Central memory CD8-positive, alpha-beta T cell (primary cell): ENCODE measurements around the gene IL33.

Experiments used
- ATAC-seq: fragments of 150-1000 bp; cut with Tn5 transposase; replicated peaks from 2 replicates; pipeline ENCODE4 v1.10.0; 2022; ENCODE audit warnings: mild to moderate bottlenecking, moderate FRiP score, moderate number of reproducible peaks; ENCODE audit not compliant: poor library complexity, severe bottlenecking; ENCODE audit errors: extremely low read depth
- DNase-seq, 2 donors: peaks; one replicate each; pipeline ENCODE4 v3.0.0; 2021; ENCODE audit warnings: low spot score in 2 of 2
- H3K27ac Mint-ChIP-seq: one replicate; pipeline ENCODE4 v1.8.0; 2022; ENCODE audit warnings: low read depth, mild to moderate bottlenecking, moderate library complexity, mixed read lengths
- H3K27me3 Mint-ChIP-seq: one replicate; pipeline ENCODE4 v1.8.0; 2022; ENCODE audit warnings: mixed read lengths
- H3K36me3 Mint-ChIP-seq: one replicate; pipeline ENCODE4 v1.8.0; 2022; ENCODE audit warnings: mild to moderate bottlenecking, moderate library complexity, mixed read lengths; ENCODE audit not compliant: insufficient read depth
- H3K4me1 Mint-ChIP-seq: one replicate; pipeline ENCODE4 v1.8.0; 2022; ENCODE audit warnings: mixed read lengths
- H3K4me3 Mint-ChIP-seq: one replicate; pipeline ENCODE4 v1.8.0; 2022; ENCODE audit warnings: mild to moderate bottlenecking, moderate library complexity, mixed read lengths
- H3K9me3 Mint-ChIP-seq: one replicate; pipeline ENCODE4 v1.8.0; 2022; ENCODE audit warnings: mixed read lengths

Gene IL33

DNA sequence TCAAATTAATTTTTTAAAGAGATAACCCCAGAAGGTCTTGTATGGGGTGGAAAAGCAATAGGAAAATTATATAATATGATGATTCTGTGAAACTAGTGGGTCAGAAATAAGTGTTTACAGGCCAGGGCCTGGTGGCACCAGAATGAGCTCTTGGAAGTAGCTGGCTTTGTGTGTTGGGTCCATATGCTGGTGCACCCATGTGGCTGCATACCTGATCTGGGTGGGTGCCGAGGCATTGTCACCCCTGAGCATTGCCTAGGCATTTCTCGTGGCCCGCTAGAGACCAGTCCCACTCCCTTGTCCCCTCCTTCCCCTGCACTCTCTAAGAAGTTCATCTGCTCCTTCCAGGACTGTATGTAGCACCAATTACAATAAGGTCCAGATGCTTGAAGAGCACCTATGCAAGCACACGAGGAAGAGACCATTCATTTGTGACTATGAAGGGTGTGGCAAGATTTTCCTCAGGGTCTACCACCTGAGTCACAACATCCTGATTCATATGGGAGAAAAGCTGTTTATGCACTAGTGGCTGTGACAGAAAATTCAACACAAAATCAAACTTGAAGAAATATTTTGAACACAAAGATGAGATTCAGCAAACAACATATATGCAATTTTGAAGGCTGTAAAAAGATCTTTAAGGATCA, 19.8 kb upstream of the IL33 start:
- no peak overlapping the region for H3K4me3 Mint-ChIP-seq
- no peak overlapping the region for H3K27ac Mint-ChIP-seq
- no peaks in the 10 kb centered on the region for H3K4me1 Mint-ChIP-seq
- no peak for ATAC-seq
- DNase-seq, result no peak
- peaks cover 79% of the 10 kb centered on the region for H3K27me3 Mint-ChIP-seq
- H3K36me3 Mint-ChIP-seq, result peaks cover 2% of the 10 kb centered on the region
- H3K9me3 Mint-ChIP-seq, result no peaks in the 10 kb centered on the region

DNA sequence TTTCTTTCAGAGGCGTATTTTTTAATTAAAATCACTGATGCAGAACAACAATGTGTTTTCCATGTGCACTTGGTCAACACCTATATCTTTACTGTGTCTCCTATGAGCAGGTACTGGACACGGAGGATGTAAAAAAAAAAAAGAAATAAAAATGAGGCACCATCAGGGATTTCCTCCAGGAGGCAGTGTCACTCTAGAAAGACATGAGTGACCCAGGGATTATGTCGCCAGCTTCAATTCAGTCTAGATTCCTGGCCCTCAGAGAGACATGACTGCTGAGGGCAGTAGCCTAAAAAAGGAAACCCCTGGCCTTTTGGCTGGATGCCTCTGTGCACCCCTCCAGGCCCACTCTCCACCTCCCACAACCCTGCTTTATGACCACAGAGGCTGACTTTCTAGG, 18.3 kb upstream of the IL33 start:
- Mint-ChIP-seq H3K4me3 (no peak overlapping the region), H3K9me3 (no peaks in the 10 kb centered on the region), H3K4me1 (no peaks in the 10 kb centered on the region), H3K36me3 (peaks cover 2% of the 10 kb centered on the region), H3K27ac (no peak overlapping the region), H3K27me3 (peaks cover 68% of the 10 kb centered on the region)
- no peak for DNase-seq
- ATAC-seq, result no peak

DNA sequence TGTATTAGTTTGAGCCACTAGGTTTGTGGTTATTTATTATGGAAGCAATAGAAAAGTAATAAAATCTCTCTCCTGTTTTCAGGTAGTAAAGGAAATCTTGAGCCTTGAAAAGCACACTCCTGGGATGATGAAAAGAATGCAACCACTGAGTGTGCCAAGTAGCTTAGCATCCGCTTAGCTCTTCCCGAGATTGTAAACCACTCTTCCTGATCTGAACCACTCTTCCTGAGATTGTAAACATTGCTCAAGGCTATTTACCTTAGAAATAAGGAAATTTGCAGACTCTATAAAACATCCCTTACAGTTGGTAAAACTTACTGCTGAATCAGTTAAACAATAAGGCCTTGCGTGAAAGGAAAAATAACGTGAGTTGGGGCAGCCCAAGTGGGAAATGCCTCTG, 17.4 kb upstream of the IL33 start:
- DNase-seq (no peak), ATAC-seq (no peak)
- peaks cover 2% of the 10 kb centered on the region for H3K36me3 Mint-ChIP-seq
- H3K4me1 Mint-ChIP-seq, result no peaks in the 10 kb centered on the region
- no peak overlapping the region for H3K27ac Mint-ChIP-seq
- peaks cover 60% of the 10 kb centered on the region for H3K27me3 Mint-ChIP-seq
- no peak overlapping the region for H3K4me3 Mint-ChIP-seq
- no peaks in the 10 kb centered on the region for H3K9me3 Mint-ChIP-seq

DNA sequence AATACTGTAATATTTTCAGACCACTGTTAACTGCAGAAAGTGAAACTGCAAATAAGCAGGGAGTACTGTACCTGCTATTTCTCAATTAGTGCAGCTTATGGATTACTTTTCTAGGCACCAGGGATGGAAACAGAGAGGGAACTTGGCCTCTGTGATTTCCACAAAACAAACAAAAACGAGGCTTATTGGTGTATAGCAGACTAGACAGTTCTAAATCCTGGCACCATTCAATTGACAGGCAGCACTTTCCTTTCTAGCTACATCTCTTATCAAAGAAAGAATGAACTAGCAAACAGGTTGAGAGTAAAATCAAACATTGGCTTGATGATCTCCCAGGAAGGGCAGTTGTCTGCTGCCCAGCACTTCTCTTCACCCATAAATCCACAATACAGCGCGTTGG, 16.0 kb upstream of the IL33 start:
- no peaks in the 10 kb centered on the region for H3K9me3 Mint-ChIP-seq
- H3K4me3 Mint-ChIP-seq, result no peak overlapping the region
- H3K36me3 Mint-ChIP-seq, result peaks cover 2% of the 10 kb centered on the region
- no peak for ATAC-seq
- peaks cover 64% of the 10 kb centered on the region for H3K27me3 Mint-ChIP-seq
- H3K4me1 Mint-ChIP-seq, result no peaks in the 10 kb centered on the region
- no peak overlapping the region for H3K27ac Mint-ChIP-seq
- no peak for DNase-seq

DNA sequence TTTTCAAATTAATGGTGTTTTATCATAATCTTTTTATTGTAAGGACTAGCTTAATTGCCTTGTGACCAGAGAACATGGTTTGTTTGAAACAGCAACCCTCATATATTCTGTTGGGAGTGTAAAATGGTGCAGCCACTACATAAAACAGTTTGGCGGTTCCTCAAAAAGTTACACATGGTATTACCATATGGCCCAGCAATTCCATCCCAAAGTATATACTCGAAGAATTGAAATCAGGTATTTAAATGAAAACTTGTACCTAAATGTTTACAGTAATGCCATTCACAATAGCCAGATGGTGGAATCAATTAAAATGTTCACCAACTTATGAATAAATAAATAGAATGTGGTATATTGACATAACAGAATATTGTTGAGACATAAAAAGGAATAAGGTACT, 14.8 kb upstream of the IL33 start:
- H3K4me3 Mint-ChIP-seq, result no peak overlapping the region
- peaks cover 6% of the 10 kb centered on the region for H3K9me3 Mint-ChIP-seq
- no peaks in the 10 kb centered on the region for H3K4me1 Mint-ChIP-seq
- peaks cover 2% of the 10 kb centered on the region for H3K36me3 Mint-ChIP-seq
- no peak for ATAC-seq
- H3K27me3 Mint-ChIP-seq, result peaks cover 66% of the 10 kb centered on the region
- H3K27ac Mint-ChIP-seq, result no peak overlapping the region
- DNase-seq, result no peak

DNA sequence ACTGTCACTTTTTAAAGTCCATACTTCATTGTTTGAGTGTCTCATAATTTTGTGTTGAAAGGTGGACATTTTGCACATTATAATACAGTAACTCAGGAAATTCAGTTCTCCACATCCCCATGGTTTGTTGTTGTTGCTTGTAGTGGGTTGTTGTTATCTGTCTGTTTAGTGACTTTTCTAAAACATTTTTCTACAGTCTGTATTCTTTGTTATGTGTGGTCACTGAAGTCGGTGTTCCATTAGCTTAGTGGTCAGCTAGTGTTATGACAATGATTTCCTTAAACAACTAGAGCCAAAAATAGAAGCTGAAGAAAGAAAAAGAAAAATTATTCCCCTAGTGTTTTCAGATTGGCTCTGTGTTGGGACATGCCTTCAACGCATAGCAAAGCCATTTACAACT, 5.6 kb upstream of the IL33 start:
- no peak overlapping the region for H3K27ac Mint-ChIP-seq

DNA sequence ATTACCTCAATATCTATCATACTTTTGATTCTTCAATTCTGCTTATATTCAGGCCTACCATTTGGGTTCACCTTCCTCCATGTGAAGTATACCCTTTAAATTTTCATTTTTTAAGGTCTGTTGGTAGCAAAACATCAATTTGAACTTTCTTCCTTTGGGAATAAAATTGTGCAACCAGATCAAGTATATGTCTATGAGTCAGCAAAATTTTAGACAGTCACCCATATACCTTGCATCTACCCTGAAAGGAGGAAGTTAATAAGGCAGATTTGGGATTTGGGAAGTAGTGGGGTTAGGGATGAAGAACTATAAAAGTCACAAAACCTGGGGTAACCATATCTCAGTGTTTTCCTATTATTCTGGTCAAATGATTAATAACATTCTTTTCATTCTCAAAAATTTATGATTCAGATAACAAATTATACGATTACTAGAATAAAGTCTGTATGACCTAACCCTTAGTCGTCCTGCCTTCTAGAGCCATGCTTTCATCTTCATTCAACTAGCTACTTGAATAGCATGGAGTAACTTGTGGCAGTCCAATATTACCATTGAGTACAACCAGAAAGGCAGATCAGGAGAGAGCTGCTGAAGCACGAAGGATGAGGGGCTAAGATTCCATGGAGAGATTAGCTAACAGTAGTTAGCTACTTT, 2.8 kb upstream of the IL33 start:
- Mint-ChIP-seq H3K9me3 (peaks cover 20% of the 10 kb centered on the region), H3K27ac (no peak overlapping the region), H3K4me3 (no peak overlapping the region), H3K4me1 (no peaks in the 10 kb centered on the region), H3K27me3 (peaks cover 42% of the 10 kb centered on the region), H3K36me3 (no peaks in the 10 kb centered on the region)
- DNase-seq (no peak), ATAC-seq (no peak)

More for the DNA sequence above, 5.6 kb upstream of the IL33 start:
- no peaks in the 10 kb centered on the region for H3K4me1 Mint-ChIP-seq
- H3K27me3 Mint-ChIP-seq, result peaks cover 32% of the 10 kb centered on the region
- H3K9me3 Mint-ChIP-seq, result peaks cover 32% of the 10 kb centered on the region
- no peak for DNase-seq
- no peaks in the 10 kb centered on the region for H3K36me3 Mint-ChIP-seq
- no peak overlapping the region for H3K4me3 Mint-ChIP-seq
- no peak for ATAC-seq

DNA sequence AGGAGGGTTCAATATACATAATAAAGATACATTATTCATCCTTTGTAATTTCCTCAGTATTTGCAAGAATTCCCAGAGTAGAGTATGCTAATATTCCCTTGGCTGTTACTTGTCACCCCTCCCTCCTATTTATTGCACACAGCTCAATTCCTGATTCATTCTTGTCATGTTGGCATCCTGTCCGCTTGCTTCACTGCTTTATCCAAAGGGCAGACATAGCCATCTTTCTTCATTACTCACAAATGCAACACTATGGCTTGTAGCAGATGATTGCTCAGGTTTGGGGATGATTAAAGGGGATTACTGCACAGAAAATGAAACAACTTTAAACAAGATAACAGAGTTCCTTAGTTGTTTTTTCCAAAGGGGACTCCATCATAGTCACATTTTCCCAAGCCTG, 1.2 kb upstream of the IL33 start:
- Mint-ChIP-seq H3K9me3 (peaks cover 16% of the 10 kb centered on the region), H3K27ac (no peak overlapping the region), H3K36me3 (peaks cover 2% of the 10 kb centered on the region), H3K4me3 (no peak overlapping the region), H3K4me1 (no peaks in the 10 kb centered on the region), H3K27me3 (peaks cover 53% of the 10 kb centered on the region)
- no peak for DNase-seq
- ATAC-seq, result no peak

DNA sequence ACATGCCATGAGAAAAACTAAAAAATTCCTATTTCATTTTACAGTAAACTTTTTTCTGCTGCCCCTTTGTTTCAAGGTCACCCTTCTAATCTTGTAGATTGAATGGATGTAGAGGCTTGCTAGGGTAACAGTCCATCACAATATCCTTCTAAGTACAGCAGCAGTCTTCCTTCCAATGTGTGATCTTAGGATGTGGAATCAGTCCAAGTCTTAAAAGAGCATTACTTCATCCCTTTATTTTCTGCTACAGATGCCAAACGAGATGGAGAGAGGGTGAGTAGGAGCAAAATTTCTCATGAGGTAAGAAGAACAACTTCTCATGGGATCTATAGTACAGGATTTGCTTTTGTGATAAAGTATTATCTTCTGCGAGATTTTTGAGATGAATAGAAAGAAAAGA, 704 bp upstream of the IL33 start:
- peaks cover 2% of the 10 kb centered on the region for H3K36me3 Mint-ChIP-seq
- DNase-seq, result no peak
- no peak for ATAC-seq

DNA sequence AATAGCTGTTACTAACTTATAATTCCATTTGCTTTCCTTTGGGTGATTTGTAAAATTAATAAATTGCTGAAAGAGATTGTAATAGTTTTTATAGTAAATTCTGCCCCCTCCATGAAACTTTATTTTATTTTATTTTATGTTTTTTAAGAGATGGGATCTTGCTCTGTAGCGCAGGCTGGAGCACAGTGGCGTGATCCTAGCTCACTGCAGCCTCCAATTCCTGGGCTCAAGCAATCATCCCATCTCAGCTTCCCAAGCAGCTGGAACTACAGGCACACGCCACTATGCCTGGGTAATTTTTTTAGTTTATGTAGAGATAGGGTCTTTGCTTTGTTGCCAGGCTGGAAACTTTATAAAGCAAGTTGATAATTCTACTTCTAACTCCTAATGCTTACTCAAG, 395 bp downstream of the IL33 start:
- Mint-ChIP-seq H3K27ac (no peak overlapping the region), H3K36me3 (peaks cover 2% of the 10 kb centered on the region), H3K4me1 (no peaks in the 10 kb centered on the region), H3K27me3 (peaks cover 64% of the 10 kb centered on the region), H3K9me3 (peaks cover 3% of the 10 kb centered on the region), H3K4me3 (no peak overlapping the region)
- no peak for DNase-seq
- no peak for ATAC-seq

More for the DNA sequence above, 704 bp upstream of the IL33 start:
- peaks cover 12% of the 10 kb centered on the region for H3K9me3 Mint-ChIP-seq
- peaks cover 58% of the 10 kb centered on the region for H3K27me3 Mint-ChIP-seq
- no peak overlapping the region for H3K27ac Mint-ChIP-seq
- no peaks in the 10 kb centered on the region for H3K4me1 Mint-ChIP-seq
- no peak overlapping the region for H3K4me3 Mint-ChIP-seq

DNA sequence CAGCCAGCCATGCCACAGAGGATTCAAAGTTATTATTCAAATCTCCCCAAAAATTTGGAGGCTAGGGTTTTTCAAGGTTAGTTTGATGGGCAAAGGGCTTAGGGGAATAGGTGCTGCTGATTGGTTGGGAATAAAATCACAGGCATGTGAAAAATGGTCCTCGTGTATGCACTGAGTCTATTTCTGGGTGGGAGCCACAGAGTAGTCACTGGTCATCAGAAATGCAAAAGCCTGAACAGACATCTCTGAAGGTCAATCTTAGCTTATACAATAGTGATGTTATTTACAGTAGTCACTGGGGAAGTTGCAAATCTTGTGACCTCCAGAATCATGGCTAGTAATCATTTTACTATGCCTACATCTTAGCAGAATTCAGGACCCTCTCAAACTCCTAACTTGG, 1.3 kb downstream of the IL33 start:
- ATAC-seq, result no peak
- peaks cover 2% of the 10 kb centered on the region for H3K36me3 Mint-ChIP-seq
- no peaks in the 10 kb centered on the region for H3K9me3 Mint-ChIP-seq
- H3K27ac Mint-ChIP-seq, result no peak overlapping the region
- no peaks in the 10 kb centered on the region for H3K4me1 Mint-ChIP-seq
- no peak overlapping the region for H3K4me3 Mint-ChIP-seq
- DNase-seq, result no peak
- peaks cover 64% of the 10 kb centered on the region for H3K27me3 Mint-ChIP-seq

DNA sequence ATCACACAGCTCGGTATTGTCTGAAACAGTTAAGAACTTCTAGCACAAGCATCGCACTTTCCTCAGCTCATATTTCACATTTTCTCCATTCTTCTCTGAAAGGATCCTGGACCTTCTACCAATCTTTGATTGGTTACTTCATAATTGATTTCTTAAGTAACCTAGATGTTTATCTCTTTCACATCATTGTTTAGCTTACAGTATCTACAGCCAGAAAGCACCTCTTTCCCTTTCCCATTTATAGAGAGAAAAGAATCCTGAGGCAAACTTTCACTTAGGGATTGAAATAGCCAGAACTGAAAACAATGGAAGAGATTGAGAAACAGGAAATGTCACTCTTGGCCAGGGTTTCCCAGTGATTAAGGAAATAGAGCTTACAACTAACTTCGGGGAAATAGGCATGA, 2.5 kb downstream of the IL33 start:
- Mint-ChIP-seq H3K9me3 (no peaks in the 10 kb centered on the region), H3K27me3 (peaks cover 55% of the 10 kb centered on the region), H3K4me1 (no peaks in the 10 kb centered on the region), H3K4me3 (no peak overlapping the region), H3K36me3 (peaks cover 2% of the 10 kb centered on the region), H3K27ac (no peak overlapping the region)
- DNase-seq (no peak), ATAC-seq (no peak)

DNA sequence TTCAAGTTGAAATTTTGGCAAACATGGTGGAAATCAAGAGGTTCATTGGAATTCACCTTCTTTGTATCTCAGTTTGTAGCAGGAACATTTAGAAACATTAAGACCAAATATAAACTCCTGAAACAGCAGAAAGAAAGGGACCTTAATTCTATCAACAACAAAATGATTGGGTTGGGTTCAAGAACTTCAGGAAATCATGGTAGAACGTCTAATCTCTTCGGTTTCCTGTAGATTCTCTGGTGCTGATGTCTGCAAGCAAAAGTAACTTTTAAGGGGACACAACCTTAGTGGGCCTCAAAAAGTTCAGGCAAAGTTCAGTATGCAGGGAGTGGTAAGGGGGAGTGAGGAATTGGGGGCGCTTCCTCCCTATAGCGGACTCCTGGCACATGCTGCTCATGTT, 3.4 kb downstream of the IL33 start:
- Mint-ChIP-seq H3K27me3 (peaks cover 52% of the 10 kb centered on the region), H3K9me3 (no peaks in the 10 kb centered on the region), H3K27ac (no peak overlapping the region), H3K36me3 (peaks cover 2% of the 10 kb centered on the region), H3K4me1 (no peaks in the 10 kb centered on the region), H3K4me3 (no peak overlapping the region)
- ATAC-seq, result no peak
- no peak for DNase-seq
